ENCODE measurements around the gene ABCC6.

ABCC6 gene

DNA sequence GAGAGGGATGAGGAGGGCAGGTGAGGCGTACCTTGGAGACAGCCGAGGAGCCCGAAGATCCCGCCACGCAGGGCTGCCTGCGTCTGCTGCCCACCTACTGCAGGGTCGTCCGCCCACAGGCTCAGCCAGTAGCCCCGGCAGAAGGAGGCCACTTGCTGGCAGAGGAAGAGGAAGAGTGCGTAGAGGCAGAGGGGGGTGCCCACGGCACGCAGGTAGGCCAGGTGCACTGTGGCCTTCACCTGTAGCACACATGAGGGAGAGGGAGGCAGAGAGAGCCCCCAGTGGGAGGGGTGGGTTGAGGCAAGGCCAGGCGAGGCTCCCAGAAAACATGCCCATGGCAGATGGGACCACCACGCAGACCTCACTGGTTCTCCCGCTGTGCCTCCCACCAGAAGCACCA lies 53.7 kb downstream of the ABCC6 start:
- intact Hi-C loops (cut with DNase I; ENCODE audit: low total_unique reads) = no loop called here
- Histone ChIP-seq H3K4me3 (no peak overlapping the region), H3K4me1 (no peaks in the 10 kb centered on the region), H3K27ac (no peak overlapping the region), H3K9me3 (no peaks in the 10 kb centered on the region), H3K27me3 (no peaks in the 10 kb centered on the region), H3K36me3 (peaks cover 0 to 8% (median 0%) of the 10 kb centered on the region in 3 donors)
- TF ChIP-seq CTCF (IDR thresholded peaks at IDR 0.05) = no peak
- DNase-seq = no peak

GRCh38 chr16:16168431-16168830 lies 54.9 kb downstream of the ABCC6 start:
- H3K36me3 ChIP-seq = peaks cover 0 to 8% (median 0%) of the 10 kb centered on the region in 3 donors
- no peaks in the 10 kb centered on the region for H3K27me3 ChIP-seq
- no peak overlapping the region for H3K4me3 ChIP-seq
- intact Hi-C loops (cut with DNase I; ENCODE audit: low total_unique reads) = no loop called here
- TF ChIP-seq CTCF (IDR thresholded peaks at IDR 0.05) = no peak
- no peaks in the 10 kb centered on the region for H3K9me3 ChIP-seq
- no peaks in the 10 kb centered on the region for H3K4me1 ChIP-seq
- no peak for DNase-seq
- no peak overlapping the region for H3K27ac ChIP-seq

GRCh38 chr16:16167927-16168326 lies 55.4 kb downstream of the ABCC6 start:
- peaks cover 0 to 8% (median 0%) of the 10 kb centered on the region in 3 donors for H3K36me3 ChIP-seq
- TF ChIP-seq CTCF (IDR thresholded peaks at IDR 0.05) = no peak
- DNase-seq = no peak
- no peaks in the 10 kb centered on the region for H3K4me1 ChIP-seq
- intact Hi-C loops (cut with DNase I; ENCODE audit: low total_unique reads) = no loop called here
- no peaks in the 10 kb centered on the region for H3K27me3 ChIP-seq
- no peak overlapping the region for H3K4me3 ChIP-seq
- no peaks in the 10 kb centered on the region for H3K9me3 ChIP-seq
- H3K27ac ChIP-seq = no peak overlapping the region

GRCh38 chr16:16166949-16167348 lies 56.3 kb downstream of the ABCC6 start:
- H3K27me3 ChIP-seq = no peaks in the 10 kb centered on the region
- no peak for DNase-seq
- no peak overlapping the region for H3K4me3 ChIP-seq
- no peak for TF ChIP-seq CTCF (IDR thresholded peaks at IDR 0.05)
- intact Hi-C loops (cut with DNase I; ENCODE audit: low total_unique reads) = no loop called here
- H3K4me1 ChIP-seq = no peaks in the 10 kb centered on the region
- H3K9me3 ChIP-seq = no peaks in the 10 kb centered on the region
- peaks cover 0 to 8% (median 0%) of the 10 kb centered on the region in 3 donors for H3K36me3 ChIP-seq
- no peak overlapping the region for H3K27ac ChIP-seq

DNA sequence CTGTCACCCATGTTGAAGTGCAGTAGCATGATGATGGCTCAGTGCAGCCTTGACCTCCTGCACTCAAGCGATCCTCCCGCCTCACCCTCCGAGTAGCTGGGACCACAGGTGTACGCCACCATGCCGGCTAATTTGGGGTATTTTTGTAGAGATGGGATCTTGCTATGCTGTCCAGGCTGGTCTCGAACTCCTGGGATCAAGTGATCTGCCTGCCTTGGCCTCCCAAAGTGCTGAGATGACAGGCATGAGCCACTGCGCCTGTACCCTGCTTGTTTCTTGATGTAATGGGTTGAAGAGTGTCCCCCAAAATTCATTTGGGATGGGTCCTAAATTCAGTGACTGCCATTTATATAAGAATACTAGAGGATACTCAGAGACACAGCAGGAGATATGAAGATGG lies 57.2 kb downstream of the ABCC6 start:
- Histone ChIP-seq H3K4me3 (no peak overlapping the region), H3K27ac (no peak overlapping the region), H3K36me3 (peaks cover 0 to 8% (median 0%) of the 10 kb centered on the region in 3 donors), H3K4me1 (no peaks in the 10 kb centered on the region), H3K9me3 (no peaks in the 10 kb centered on the region), H3K27me3 (no peaks in the 10 kb centered on the region)
- no peak for DNase-seq
- no peak for TF ChIP-seq CTCF (IDR thresholded peaks at IDR 0.05)
- intact Hi-C loops (cut with DNase I; ENCODE audit: low total_unique reads) = no loop called here

DNA sequence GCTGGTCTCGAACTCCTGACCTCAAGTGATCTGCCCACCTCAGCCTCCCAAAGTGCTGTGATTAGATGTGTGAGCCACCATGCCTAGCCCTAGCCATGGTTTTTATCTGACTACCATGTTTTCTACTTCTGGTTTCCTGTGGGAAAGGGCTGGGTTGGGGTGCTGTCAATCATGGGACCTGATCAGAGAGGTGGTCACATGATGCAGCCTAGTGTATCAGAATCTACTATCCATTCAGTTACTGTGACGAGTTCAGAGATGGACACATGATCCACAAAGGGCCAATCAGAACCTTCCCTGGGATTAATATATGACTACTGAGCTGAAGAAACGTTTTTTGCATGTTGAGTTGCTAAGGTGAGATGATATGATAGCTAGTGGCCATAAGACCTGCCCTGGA lies 59.1 kb downstream of the ABCC6 start:
- peaks cover 0 to 8% (median 8%) of the 10 kb centered on the region in 3 donors for H3K9me3 ChIP-seq
- TF ChIP-seq CTCF (IDR thresholded peaks at IDR 0.05) = no peak
- DNase-seq = no peak
- peaks cover 3 to 11% (median 4%) of the 10 kb centered on the region in 3 donors for H3K36me3 ChIP-seq
- H3K4me3 ChIP-seq = no peak overlapping the region
- H3K27me3 ChIP-seq = no peaks in the 10 kb centered on the region
- H3K4me1 ChIP-seq = no peaks in the 10 kb centered on the region
- intact Hi-C loops (cut with DNase I; ENCODE audit: low total_unique reads) = no loop called here
- H3K27ac ChIP-seq = no peak overlapping the region
